Astrocyte of the cerebellum (primary cell): ENCODE measurements around the gene TNKS1BP1.
"Not testable (repeated sequence)": the region's sequence is repeated elsewhere in the genome, so short reads cannot be mapped to it uniquely, and the experiment has no call there.

Source experiments
- DNase-seq: peaks from one replicate; pipeline ENCODE4 v3.0.0-alpha.2; 2011; ENCODE audit warnings: low read depth
- H3K4me3 ChIP-seq: 2 replicates; pipeline ENCODE4 v1.5.1; 2011; ENCODE audit warnings: mild to moderate bottlenecking, low read depth, low read length, moderate library complexity
- CTCF ChIP-seq: IDR thresholded peaks from 2 replicates; pipeline ENCODE4 v1.5.1; 2012; ENCODE audit warnings: low read length, low read depth, moderate library complexity, mild to moderate bottlenecking; ENCODE audit errors: missing control alignments
- in situ Hi-C: cut with HindIII; loops from 2 replicates; pipeline ENCODE4 v1.10.0; 2017; ENCODE audit warnings: low sequenced_read_pairs

Gene TNKS1BP1

GRCh38 chr11:57294225-57295131 is 30.3 kb downstream of the TNKS1BP1 start:
- no peak for TF ChIP-seq CTCF
- peak; percentile 90 for DNase-seq
- no peak overlapping the region for H3K4me3 ChIP-seq
- in situ Hi-C loops = no loop called here

- in situ Hi-C loops = no loop called here
- no peak for TF ChIP-seq CTCF
- no peak overlapping the region for H3K4me3 ChIP-seq
- DNase-seq = no peak
Measured at GRCh38 chr11:57290288-57290687, 34.5 kb downstream of the TNKS1BP1 start.

- no peak for TF ChIP-seq CTCF
- no peak overlapping the region for H3K4me3 ChIP-seq
- DNase-seq = peak; percentile 32
- in situ Hi-C loops = loop anchor here (5.0 kb wide), 1 partner anchor 77 kb away; no protein-coding TSS in a partner anchor
Measured at GRCh38 chr11:57288771-57289579, 35.8 kb downstream of the TNKS1BP1 start.

GRCh38 chr11:57287884-57288283 is 36.9 kb downstream of the TNKS1BP1 start:
- in situ Hi-C loops = loop anchor here (5.0 kb wide), 1 partner anchor 76 kb away; no protein-coding TSS in a partner anchor
- DNase-seq = no peak
- no peak for TF ChIP-seq CTCF

GRCh38 chr11:57283231-57283990 is 41.3 kb downstream of the TNKS1BP1 start:
- no peak overlapping the region for H3K4me3 ChIP-seq
- DNase-seq = no peak
- in situ Hi-C loops = no loop called here
- TF ChIP-seq CTCF = no peak

More at GRCh38 chr11:57287884-57288283, 36.9 kb downstream of the TNKS1BP1 start:
- no peak overlapping the region for H3K4me3 ChIP-seq

GRCh38 chr11:57281546-57281945 is 43.2 kb downstream of the TNKS1BP1 start:
- in situ Hi-C loops, DNase-seq, H3K4me3 ChIP-seq: not testable (repeated sequence)
